Cardiac septum (tissue), 1 donor: ENCODE measurements around the gene MAPK1IP1L. TPM values are rescaled to one million over a fixed set of nuclear protein-coding genes. Genes with fewer than 3 reads are reported as not detected.
"Not testable (repeated sequence)": the region's sequence is repeated elsewhere in the genome, so short reads cannot be mapped to it uniquely, and the experiment has no call there.

Experiments
- DNase-seq: peaks from one replicate; pipeline ENCODE4 v3.0.0-alpha.2; 2020; ENCODE audit warnings: low spot score
- intact Hi-C: fragments of 100-400 bp; cut with DNase I; formaldehyde crosslinking; loops from one replicate; pipeline ENCODE4 v1.14.0; 2022
- long read RNA-seq: library from polyadenylated mRNA; unstranded; transcript quantifications from one replicate; pipeline ENCODE4 v2.0.0, GENCODE V29; 2021
- total RNA-seq: library from RNA; stranded (reverse); fragmentation: NEBNext Ultra II Directional; extraction: Animal tissue kit (Norgen Biotek cat#: 25700); gene quantifications from one replicate; pipeline ENCODE4 v1.2.1, GENCODE V29; 2021
- donor health status: DM: no; HTN: no; CAD: no.

The MAPK1IP1L gene
- 75.2 TPM for total RNA-seq
- long read RNA-seq, partial matches to known transcripts: 39 of 121 reads
- long read RNA-seq, other reads (novel, unspliced or antisense): 82 of 121 reads

DNA sequence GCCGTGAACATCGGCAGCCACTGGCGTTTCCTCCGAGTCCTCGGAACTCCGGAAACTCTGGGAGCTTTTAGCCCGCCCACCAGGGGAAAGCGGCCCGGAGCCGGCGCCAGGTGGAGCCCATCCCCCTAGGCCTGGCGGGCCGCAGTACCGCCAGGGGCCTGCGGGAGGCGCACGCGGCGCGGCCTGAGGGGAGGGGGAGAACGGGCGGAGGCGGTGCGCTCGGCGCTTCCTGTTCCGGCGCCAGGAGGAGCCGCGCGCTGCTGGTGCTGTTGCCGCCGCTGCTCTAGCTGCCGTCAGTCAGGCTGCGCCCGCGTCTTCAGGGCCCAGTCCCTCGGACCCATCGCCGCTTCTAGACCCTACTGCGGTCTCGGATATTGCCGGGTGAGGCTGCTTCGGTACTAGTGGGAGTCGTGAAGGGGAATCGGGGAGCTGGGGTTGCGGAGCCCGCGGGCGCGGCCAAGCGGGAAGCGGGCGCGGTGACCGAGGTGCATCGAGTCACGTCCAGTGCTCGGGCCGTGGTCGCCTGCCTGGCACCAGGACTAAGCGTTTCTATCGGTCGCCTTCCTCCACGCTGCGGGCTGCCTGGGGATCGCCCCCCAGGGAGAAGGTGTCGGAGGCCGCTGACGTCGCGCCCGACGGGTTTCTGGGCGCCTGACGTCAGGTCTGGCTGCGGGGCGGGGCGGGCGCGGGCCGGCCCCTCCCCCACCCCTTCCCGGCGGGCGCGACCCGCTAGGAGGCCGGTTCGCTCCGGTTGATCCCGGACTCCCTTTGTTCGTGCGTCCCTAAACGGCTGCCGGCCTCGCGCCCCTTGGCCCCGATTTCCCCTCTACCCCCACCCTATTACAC lies at the start of gene MAPK1IP1L:
Gene MAPK1IP1L (plus strand): TSS at position 225 of the 846 bp plus-strand sequence. CDS start 10,037 bp downstream, outside the sequence.
- peak; percentile 97 for DNase-seq
- intact Hi-C loops: loop anchor here (2.0 to 10.0 kb wide), 3 partner anchors 25 to 147 kb away; partner anchors contain the start of genes GCH1, SOCS4 and WDHD1

DNA sequence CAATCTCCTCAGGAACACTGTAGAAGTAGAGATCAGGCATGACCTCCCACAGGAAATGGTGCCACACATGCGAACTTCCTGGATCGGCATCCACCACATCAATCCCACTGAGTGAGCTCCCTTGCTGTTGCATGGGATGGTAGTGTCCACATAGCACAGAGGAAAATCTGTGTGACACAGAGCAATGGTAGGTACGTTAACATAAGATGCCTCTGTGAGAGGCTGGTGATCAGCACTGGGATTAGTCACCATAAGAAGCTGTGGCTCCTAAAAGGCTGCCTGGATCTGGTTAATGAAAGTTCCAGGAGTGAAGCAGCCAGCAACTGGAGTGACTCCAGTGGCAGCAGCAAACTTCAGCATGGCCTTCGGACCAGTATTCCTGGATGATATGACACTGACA lies 46.4 kb upstream of the MAPK1IP1L start:
- DNase-seq: no peak
- intact Hi-C loops: no loop called here

DNA sequence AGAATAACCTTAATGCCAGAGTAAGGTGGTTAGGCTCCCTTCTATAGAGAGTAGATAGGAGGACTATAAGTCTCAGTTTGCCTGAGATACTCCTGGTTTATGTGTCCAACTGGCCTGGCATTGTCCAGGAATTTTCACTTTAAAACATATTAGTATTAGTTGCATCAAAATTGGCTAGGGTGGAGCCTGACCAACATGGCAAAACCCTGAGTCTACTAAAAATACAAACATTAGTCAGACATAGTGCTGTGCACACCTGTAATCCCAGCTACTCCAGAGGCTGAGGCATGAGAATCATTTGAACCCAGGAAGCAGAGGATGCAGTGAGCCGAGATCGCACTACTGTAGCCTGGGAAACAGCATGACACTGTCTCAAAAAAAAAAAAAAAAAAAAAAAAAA lies 36.4 kb upstream of the MAPK1IP1L start:
- DNase-seq: no peak
- intact Hi-C loops: no loop called here

DNA sequence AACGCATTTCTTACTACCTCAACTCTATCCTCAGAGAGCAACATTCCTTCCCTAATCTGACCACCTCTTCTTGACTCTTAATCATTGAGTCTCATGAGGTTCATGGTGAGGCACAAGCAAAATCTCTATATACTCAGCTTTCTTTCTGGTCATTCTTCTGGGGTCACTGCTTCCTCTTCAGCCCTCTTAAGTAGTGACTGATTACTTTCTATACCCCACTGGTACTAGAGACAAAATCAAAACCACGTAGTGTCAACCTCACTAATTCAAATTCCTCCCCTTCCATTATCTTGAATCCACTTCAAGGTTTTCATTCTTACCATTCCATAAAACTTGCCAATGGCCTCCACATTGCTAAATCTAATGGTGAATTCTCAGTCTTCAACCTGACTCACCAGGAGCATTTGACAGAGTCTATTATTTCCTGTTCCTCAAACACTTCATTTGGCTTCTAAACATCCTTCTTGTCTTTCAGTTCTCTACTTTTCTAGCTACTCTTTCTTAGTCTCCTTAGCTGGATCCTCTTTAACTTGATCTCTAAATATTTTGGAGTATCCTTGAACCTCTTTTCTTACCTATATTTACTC lies 31.4 kb upstream of the MAPK1IP1L start:
- no peak for DNase-seq
- intact Hi-C loops: no loop called here

DNA sequence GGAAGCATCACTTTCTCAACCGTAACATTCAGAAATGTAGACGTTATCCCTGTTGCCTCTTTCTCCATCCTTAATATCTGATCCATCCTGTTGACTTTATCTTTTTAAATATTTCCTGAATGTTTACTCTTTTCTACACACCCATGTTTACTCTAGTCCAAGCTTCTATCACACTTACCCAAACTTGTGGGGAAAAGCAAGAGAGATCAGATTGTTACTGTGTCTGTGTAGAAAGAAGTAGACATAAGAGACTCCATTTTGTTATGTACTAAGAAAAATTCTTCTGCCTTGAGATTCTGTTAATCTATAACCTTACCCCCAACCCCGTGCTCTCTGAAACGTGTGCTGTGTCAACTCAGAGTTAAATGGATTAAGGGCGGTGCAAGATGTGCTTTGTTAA lies 27.1 kb upstream of the MAPK1IP1L start:
- DNase-seq: not testable (repeated sequence)

DNA sequence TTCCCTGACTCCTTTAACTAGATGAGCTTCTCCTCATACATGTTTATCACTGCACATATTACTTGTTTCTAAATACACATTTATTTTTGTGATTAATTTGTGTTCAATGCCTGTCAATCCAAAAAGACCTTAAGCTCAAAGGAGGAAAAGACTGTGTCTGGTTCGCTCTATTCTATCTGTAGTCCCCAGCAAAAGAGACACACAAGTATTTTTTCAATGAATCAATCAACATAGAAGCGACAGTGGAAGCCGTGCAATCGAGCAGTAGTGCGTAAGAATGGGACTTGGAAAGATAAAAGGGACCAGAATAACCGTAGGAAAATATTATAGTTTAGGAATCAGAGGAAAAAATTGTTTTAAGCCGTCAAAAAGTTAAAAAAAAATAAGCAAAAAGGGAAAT lies 25.5 kb upstream of the MAPK1IP1L start:
- intact Hi-C loops: loop anchor here (2.0 kb wide), 1 partner anchor 25 kb away; the partner anchor contains the start of gene MAPK1IP1L
- no peak for DNase-seq

More for the DNA sequence above, 27.1 kb upstream of the MAPK1IP1L start:
- intact Hi-C loops: not testable (repeated sequence)

DNA sequence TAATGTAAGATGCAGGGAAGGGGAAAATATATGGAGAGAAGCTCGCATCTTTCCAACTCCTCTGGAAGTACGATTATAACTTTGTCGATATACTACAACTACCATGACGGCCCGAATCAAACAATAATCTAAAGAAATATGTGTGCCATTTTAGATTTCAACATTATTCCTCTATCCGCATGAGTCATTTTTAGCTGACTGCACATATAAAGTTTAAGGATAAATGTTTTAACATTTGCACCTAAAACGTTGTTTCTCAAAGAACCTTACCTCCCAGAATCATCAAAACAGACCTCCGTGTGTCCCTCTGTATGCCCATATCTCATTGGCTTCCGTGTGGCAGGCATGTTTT lies 25.0 kb upstream of the MAPK1IP1L start:
- intact Hi-C loops: loop anchor here (2.0 kb wide), 1 partner anchor 24 kb away; the partner anchor contains the start of gene MAPK1IP1L
- DNase-seq: no peak

DNA sequence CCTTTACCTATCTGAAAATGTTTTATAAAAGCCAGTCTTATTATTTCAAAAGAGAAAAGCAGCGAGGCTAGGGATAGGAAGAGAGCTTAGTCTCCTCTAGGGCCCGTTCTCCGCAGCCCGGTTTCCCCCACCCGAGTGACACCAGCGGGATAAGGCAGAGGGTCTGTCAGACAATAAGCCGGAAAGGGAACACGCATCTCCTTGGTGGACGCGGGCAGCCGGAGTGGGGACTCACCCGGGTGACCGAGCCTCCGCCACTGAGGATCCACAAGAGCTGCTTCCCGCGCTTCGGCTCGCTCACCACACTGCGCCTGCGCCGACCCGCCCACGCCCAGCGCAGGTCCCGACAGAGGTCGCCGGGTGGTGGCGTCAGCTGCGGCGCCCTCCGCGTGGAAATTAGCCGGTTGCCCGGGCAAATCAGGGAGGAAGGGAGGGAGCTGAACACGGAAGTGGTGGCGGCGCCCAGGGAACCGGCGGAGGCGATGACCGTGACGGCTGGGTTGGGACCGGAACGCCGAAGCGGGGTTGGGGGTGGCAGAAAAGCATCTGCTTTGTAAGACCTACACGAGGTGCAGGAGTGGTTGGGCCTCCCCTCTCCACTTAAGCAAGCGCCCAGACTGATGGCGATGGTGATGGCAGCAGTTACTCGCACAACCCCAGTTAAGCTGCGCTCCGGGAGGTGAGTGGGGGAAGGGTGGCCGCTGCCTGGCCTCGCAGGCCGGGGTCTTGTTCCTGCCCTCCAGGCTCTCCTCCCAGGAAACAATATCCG lies 24.5 kb upstream of the MAPK1IP1L start, which contains the start of the genes SOCS4 and WDHD1:
Gene SOCS4 (plus strand): TSS at position 444 of the 769 bp plus-strand sequence. CDS start 15,806 bp downstream, outside the sequence.
Gene WDHD1 (minus strand): TSS at position 307 of the 769 bp plus-strand sequence. CDS start 312 bp downstream, outside the sequence.
- DNase-seq: peak; percentile 98
- intact Hi-C loops: loop anchor here (2.0 kb wide), 1 partner anchor 24 kb away; the partner anchor contains the start of gene MAPK1IP1L

DNA sequence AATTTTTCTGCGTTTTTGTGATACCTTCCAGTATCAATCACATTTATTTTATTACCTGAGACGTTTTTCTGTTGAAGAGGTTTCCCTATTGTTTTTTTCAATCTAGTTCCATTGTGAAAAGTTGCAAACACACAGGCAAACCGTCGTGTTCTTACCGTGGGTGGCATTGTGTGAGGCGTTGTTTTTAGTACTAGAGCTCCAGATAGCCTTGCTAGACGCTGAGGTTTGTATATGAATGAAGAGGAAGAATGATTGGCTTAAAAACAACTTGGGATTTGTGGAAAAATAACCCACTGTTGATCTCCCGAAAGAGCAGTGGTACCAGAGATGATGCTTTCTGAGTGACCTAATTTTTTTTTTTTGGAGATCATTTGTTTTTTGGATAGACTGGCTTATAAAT lies 23.4 kb upstream of the MAPK1IP1L start:
- intact Hi-C loops: no loop called here
- DNase-seq: no peak

DNA sequence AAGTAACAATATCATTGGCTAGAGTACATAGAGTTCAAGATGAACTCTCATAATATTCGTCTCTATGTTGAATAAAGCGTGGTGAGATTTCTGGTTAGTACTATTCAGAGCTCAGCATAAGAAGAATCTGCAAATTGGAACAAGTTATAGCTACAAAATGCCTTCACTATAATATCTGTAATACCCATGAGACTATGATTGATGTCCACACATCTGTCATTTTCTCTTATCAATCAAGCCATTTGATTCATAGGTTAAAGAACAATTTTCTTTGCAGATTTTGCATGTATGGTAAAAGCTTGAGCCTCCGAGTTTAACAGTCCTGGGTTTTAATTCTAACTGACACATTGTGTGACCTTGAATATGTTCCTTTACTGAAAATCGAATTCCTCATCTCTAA lies 23.0 kb upstream of the MAPK1IP1L start:
- intact Hi-C loops: no loop called here
- DNase-seq: no peak

DNA sequence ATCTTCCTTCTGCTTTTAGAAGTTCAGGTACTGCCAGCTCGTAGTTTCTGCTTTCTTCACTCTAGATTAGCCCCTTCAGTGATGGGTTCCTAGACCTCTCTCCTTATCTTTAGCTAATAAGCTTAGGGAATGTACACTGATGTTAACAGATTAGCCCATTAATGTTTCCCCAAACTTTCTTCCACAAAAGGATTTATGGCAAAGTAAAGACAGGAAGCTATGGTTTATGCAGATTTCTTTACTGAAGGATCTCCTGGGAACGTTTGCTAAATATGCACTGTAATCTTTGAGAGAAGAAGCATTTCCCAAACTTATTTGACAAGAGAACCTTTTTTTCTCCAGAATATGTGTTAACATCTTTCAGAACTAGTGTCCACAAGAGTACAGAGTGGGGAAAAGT lies 20.3 kb upstream of the MAPK1IP1L start:
- DNase-seq: no peak
- intact Hi-C loops: no loop called here

DNA sequence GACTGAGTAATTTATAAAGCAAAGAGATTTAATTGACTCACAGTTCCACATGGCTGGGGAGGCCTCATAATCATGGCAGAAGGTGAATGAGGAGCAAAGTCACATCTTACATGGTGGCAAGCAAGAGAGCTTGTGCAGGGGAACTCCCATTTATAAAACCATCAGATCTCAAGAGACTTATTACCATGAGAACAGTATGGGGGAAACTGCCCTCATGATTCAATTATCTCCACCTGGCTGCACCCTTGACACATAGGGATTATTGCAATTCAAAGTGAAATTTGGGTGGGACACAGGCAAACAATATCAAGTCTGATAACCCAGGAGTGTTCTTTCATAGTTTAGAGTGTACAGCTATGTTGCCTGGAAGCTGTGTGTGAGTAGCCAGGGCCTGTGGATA lies 13.5 kb upstream of the MAPK1IP1L start:
- intact Hi-C loops, DNase-seq: not testable (repeated sequence)

DNA sequence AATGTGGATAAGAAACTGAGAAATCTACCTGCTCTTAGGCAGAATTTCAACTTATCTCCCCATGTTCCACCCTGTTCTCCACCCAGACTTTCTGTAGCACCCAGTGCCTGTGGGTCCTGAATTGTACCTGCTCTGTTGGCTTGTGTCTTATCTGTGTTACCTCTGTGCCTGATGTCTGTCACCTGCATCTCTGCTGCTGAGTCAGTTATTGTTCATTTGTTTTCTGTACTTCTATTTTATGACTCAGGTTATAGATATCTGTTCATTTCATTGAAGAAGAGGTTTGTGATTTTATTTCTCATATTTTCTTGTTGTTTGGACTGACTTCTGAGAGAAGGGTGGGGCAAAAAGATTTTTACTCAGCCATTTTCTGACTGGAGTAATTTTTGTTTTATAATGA lies 12.7 kb upstream of the MAPK1IP1L start:
- no peak for DNase-seq
- intact Hi-C loops: no loop called here

DNA sequence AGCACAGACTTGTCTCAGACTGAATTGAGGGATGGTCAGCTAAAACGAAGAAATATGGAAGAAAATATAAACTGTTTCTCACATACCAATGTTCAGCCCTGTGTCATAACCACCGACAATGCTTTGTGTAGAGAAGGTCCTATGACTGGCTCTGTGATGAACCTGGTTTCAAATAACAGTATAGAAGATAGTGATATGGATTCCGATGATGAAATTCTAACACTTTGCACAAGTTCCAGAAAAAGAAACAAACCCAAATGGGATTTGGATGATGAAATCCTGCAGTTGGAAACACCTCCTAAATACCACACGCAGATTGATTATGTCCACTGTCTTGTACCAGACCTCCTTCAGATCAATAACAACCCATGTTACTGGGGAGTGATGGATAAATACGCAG lies 7.9 kb upstream of the MAPK1IP1L start:
- intact Hi-C loops: no loop called here

DNA sequence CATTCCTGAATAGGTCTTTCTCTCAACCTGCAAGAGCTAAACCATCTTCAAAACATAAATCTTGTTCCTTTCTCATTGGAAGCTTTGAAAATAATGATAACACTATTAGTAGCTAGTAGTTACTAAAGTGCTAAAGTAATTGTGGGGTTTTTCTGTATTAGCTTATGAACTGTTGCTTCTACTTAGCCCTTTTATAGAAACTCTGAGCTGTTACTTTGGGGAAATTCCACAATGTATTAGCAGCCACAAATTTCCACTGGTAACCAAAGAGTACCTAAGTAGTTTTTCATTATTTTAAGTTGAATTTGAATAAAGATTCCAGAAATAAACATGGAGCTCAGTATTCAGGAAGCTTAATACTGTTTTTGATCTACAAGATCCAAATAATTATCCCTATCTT lies 6.4 kb upstream of the MAPK1IP1L start:
- intact Hi-C loops: no loop called here
- DNase-seq: no peak

More for the DNA sequence above, 7.9 kb upstream of the MAPK1IP1L start:
- DNase-seq: no peak

DNA sequence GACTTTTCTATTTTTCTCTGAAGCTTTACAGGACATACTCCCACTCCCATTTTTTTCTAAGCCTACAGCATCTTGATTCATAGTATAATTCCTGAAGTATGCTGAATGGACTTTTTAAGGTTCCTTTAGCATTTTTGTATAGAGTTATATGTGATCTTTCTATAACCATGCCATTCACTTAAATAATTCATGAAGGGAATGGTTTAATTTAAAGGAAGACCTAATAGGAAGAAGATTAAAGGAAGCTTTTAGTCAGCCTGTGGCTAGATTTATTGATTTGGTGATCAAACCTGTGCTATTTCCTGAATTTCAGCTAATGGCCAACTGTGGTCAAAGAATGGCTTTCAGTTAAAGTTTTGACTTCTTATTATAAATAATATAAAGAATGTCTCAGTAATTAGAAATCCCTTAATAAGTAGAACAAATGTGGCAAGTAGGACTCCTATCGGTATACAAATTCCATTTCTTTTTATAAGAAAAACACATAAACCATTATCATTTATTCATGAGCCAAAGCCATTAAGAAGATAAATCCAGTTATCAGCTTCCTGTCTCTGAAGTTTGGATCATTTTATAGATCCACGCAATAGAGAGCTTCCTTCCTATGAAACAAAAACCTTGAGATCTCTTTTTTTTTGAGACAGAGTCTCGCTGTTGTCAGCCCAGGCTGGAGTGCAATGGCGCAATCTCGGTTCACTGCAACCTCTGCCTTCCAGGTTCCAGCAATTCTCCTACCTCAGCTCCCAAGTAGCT lies 4.0 kb upstream of the MAPK1IP1L start:
- intact Hi-C loops: no loop called here
- no peak for DNase-seq

DNA sequence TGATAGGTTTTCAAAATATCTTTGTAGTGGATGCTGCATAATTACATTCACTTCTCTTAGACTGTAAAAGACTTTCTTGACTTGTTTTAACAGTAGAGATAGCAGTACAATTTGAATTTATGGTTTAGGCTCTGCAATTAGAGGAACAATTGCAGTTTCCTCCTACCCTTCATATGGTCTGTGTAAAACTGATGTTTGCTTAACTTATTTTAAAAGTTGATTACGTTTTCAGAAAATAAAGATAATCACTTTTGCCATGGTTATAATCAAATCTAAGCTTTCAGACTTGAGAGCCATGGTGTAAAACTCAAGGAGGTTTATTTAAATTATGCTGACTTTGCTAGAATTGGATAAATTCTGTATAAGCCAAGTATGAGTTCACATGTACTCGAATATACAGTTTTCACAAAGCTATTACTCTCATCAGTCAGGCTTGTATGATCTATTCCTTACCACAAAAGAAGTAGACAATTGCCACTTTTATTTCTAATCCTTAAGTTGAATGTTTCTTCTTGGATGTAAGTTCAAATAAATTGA lies 2.5 kb upstream of the MAPK1IP1L start:
- intact Hi-C loops: no loop called here
- DNase-seq: no peak

DNA sequence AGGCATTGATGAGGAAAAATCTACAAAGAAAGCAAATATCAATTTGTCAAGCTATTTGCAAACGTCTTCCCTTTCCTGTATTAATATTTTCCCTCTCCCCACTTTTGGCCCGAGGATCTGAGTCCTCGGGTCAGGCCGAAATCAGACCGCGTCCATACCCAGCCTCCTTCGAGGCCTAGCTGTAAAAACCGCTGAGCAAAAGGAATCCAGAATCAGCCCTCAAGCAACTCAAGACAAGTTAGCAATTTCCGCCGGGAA lies 353 bp upstream of the MAPK1IP1L start:
- no peak for DNase-seq
- intact Hi-C loops: loop anchor here (2.0 to 10.0 kb wide), 3 partner anchors 24 to 146 kb away; partner anchors contain the start of genes GCH1, SOCS4 and WDHD1
